ENCODE data around the gene NIM1K.

- TF ChIP-seq CBX5 (CRISPR knock-in tag; IDR thresholded peaks at IDR 0.05; ENCODE audit: borderline replicate concordance) (no peak), NFIB (CRISPR knock-in tag; IDR thresholded peaks at IDR 0.05; ENCODE audit: borderline replicate concordance) (no peak), MYNN (CRISPR knock-in tag; IDR thresholded peaks at IDR 0.05; ENCODE audit: low read depth) (no peak), NR2F1 (CRISPR knock-in tag; IDR thresholded peaks at IDR 0.05) (no peak), HMG20B (CRISPR knock-in tag; conservative IDR thresholded peaks at IDR 0.05) (no peak), PATZ1 (CRISPR knock-in tag; IDR thresholded peaks at IDR 0.05) (no peak), ELF1 (CRISPR knock-in tag; IDR thresholded peaks at IDR 0.05) (no peak), ZNF841 (CRISPR knock-in tag; IDR thresholded peaks at IDR 0.05; ENCODE audit: borderline replicate concordance) (no peak), EZH2 (conservative IDR thresholded peaks at IDR 0.05; ENCODE audit: low read depth, low read length) (no peak), ZFP41 (CRISPR knock-in tag; IDR thresholded peaks at IDR 0.05; ENCODE audit: borderline replicate concordance) (no peak), HES4 (CRISPR knock-in tag; IDR thresholded peaks at IDR 0.05; ENCODE audit: borderline replicate concordance) (no peak), ZBTB7A (CRISPR knock-in tag; IDR thresholded peaks at IDR 0.05) (no peak), SIX4 (CRISPR knock-in tag; IDR thresholded peaks at IDR 0.05) (no peak)
Observed at GRCh38 chr5:43232943-43233833, 41.2 kb downstream of the NIM1K start.
